ENCODE data around the gene RPL32. TPM values are rescaled to one million over a fixed set of nuclear protein-coding genes. Genes with fewer than 3 reads are reported as not detected.

The RPL32 gene
- total RNA-seq, 1 experiment from 2014 or later, result 1,853 TPM

DNA sequence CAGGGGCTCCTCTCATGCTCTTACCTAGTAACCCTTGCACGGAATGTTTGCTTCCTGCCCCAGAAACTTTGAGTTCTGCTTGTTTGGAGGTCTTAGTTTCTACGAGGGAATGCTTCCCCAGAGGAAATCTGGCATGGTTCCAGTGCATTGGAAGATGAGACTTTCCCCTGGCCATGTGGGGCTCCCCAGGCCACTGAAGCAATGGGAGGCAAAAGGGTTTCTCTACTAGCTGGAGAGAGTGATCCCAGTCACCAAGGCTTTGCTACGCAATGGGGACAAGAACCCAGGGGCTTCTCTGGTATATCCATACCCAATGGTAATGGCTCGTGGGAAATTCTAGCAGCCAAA lies 44.2 kb upstream of the RPL32 start:
- BruUV-seq (replicated peaks), result no TSS peak
- DNase-seq (ENCODE audit: low read depth, low spot score) (no peak), ATAC-seq (no peak)
- ChIA-PET RAD21 (ENCODE audit: low non-redundant PET in 1 of 2, low total read pairs in 2 of 2, uncharacterized antibody in 2 of 2, unreplicated experiment in 2 of 2) (no interaction called here), POLR2A (no interaction called here), CTCF (interaction anchor here (2.4 kb wide), 1 partner anchor 18 kb away, joined by 8 read pairs; no protein-coding TSS in a partner anchor)
- no peak overlapping the region for H3K9ac ChIP-seq (ENCODE audit: low read length)
- no peak overlapping the region for H2AFZ ChIP-seq (ENCODE audit: low read depth, low read length, poor library complexity, severe bottlenecking)
- H3K9me3 ChIP-seq (ENCODE audit: control insufficient read depth in 1 of 2, insufficient read depth in 1 of 2, low read depth in 1 of 2, low read length in 2 of 2), result no peaks in the 10 kb centered on the region
- H3K4me1 ChIP-seq (ENCODE audit: control insufficient read depth in 1 of 2, insufficient read depth in 2 of 2, low read length in 2 of 2), result no peaks in the 10 kb centered on the region
- peaks cover 21% of the 10 kb centered on the region for H3K27me3 ChIP-seq (ENCODE audit: insufficient read depth, low read length)
- intact Hi-C loops (cut with micrococcal nuclease), result no loop called here
- H3K4me3 ChIP-seq (replicated peaks in 1 of 2; ENCODE audit: low read depth in 1 of 2, low read length in 2 of 2), result no peak overlapping the region
- no peaks in the 10 kb centered on the region for H3K79me2 ChIP-seq (ENCODE audit: insufficient read depth, low read length)
- TF ChIP-seq, protein P1, sequence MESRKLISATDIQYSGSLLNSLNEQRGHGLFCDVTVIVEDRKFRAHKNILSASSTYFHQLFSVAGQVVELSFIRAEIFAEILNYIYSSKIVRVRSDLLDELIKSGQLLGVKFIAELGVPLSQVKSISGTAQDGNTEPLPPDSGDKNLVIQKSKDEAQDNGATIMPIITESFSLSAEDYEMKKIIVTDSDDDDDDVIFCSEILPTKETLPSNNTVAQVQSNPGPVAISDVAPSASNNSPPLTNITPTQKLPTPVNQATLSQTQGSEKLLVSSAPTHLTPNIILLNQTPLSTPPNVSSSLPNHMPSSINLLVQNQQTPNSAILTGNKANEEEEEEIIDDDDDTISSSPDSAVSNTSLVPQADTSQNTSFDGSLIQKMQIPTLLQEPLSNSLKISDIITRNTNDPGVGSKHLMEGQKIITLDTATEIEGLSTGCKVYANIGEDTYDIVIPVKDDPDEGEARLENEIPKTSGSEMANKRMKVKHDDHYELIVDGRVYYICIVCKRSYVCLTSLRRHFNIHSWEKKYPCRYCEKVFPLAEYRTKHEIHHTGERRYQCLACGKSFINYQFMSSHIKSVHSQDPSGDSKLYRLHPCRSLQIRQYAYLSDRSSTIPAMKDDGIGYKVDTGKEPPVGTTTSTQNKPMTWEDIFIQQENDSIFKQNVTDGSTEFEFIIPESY (IDR thresholded peaks at IDR 0.05; ENCODE audit: extremely low read depth, insufficient replicate concordance, low read length), result no peak
- TF ChIP-seq, protein P2, sequence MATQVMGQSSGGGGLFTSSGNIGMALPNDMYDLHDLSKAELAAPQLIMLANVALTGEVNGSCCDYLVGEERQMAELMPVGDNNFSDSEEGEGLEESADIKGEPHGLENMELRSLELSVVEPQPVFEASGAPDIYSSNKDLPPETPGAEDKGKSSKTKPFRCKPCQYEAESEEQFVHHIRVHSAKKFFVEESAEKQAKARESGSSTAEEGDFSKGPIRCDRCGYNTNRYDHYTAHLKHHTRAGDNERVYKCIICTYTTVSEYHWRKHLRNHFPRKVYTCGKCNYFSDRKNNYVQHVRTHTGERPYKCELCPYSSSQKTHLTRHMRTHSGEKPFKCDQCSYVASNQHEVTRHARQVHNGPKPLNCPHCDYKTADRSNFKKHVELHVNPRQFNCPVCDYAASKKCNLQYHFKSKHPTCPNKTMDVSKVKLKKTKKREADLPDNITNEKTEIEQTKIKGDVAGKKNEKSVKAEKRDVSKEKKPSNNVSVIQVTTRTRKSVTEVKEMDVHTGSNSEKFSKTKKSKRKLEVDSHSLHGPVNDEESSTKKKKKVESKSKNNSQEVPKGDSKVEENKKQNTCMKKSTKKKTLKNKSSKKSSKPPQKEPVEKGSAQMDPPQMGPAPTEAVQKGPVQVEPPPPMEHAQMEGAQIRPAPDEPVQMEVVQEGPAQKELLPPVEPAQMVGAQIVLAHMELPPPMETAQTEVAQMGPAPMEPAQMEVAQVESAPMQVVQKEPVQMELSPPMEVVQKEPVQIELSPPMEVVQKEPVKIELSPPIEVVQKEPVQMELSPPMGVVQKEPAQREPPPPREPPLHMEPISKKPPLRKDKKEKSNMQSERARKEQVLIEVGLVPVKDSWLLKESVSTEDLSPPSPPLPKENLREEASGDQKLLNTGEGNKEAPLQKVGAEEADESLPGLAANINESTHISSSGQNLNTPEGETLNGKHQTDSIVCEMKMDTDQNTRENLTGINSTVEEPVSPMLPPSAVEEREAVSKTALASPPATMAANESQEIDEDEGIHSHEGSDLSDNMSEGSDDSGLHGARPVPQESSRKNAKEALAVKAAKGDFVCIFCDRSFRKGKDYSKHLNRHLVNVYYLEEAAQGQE (IDR thresholded peaks at IDR 0.05; ENCODE audit: low read depth), result no peak
- TF ChIP-seq ELF1 (IDR thresholded peaks at IDR 0.05; ENCODE audit: borderline replicate concordance, low read depth), result no peak
- TF ChIP-seq, protein P3, sequence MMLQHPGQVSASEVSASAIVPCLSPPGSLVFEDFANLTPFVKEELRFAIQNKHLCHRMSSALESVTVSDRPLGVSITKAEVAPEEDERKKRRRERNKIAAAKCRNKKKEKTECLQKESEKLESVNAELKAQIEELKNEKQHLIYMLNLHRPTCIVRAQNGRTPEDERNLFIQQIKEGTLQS (IDR thresholded peaks at IDR 0.05), result no peak
- no peak for TF ChIP-seq SIN3A (IDR thresholded peaks at IDR 0.05; ENCODE audit: low read depth)
- no peak for TF ChIP-seq YY1 (IDR thresholded peaks at IDR 0.05; ENCODE audit: extremely low read depth, insufficient replicate concordance, low read depth, low read length)
- no peak for TF ChIP-seq RAD21 (IDR thresholded peaks at IDR 0.05; ENCODE audit: low read depth)
- TF ChIP-seq TCF7L2 (IDR thresholded peaks at IDR 0.05; ENCODE audit: borderline replicate concordance, extremely low read depth, insufficient read depth, insufficient read length), result no peak
- TF ChIP-seq, protein P4, sequence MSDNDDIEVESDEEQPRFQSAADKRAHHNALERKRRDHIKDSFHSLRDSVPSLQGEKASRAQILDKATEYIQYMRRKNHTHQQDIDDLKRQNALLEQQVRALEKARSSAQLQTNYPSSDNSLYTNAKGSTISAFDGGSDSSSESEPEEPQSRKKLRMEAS (IDR thresholded peaks at IDR 0.05), result no peak
- no peak for TF ChIP-seq CBX3 (IDR thresholded peaks at IDR 0.05; ENCODE audit: low read depth)
- TF ChIP-seq POLR2A (IDR thresholded peaks at IDR 0.05; ENCODE audit: borderline replicate concordance, extremely low read depth, insufficient read depth, insufficient read length), result no peak
- no peak for TF ChIP-seq ZFX (IDR thresholded peaks at IDR 0.05)
- TF ChIP-seq SRF (IDR thresholded peaks at IDR 0.05; ENCODE audit: low read depth), result no peak
- TF ChIP-seq JUND (IDR thresholded peaks at IDR 0.05), result no peak
- no peak for TF ChIP-seq POLR2AphosphoS5 (IDR thresholded peaks at IDR 0.05; ENCODE audit: low read depth, low read length)
- no peak for TF ChIP-seq SP1 (IDR thresholded peaks at IDR 0.05; ENCODE audit: low read depth)
- no peak for TF ChIP-seq FOSL1 (IDR thresholded peaks at IDR 0.05; ENCODE audit: low read depth)
- no peak for TF ChIP-seq ZNF274 (IDR thresholded peaks at IDR 0.05; ENCODE audit: low read depth, low read length)
- no peak for TF ChIP-seq CEBPB (IDR thresholded peaks at IDR 0.05; ENCODE audit: low read depth)
- TF ChIP-seq EGR1 (IDR thresholded peaks at IDR 0.05; ENCODE audit: low read depth), result no peak
- no peak overlapping the region for H3K27ac ChIP-seq (ENCODE audit: low read depth, low read length)
- H3K36me3 ChIP-seq (ENCODE audit: control insufficient read depth in 1 of 2, insufficient read depth in 2 of 2, low read length in 2 of 2), result no peaks in the 10 kb centered on the region
- no peaks in the 10 kb centered on the region for H4K20me1 ChIP-seq (ENCODE audit: insufficient read depth)
- no peaks in the 10 kb centered on the region for H3K9me2 ChIP-seq (ENCODE audit: insufficient read depth)
- no peak overlapping the region for H3K4me2 ChIP-seq (ENCODE audit: low read length)
